Measurements from ENCODE around the gene OR2A12.
"Not testable (repeated sequence)": the region's sequence is repeated elsewhere in the genome, so short reads cannot be mapped to it uniquely, and the experiment has no call there.

OR2A12 gene

GRCh38 chr7:144085978-144086377, at the start of gene OR2A12:
Gene OR2A12, plus strand, starts transcription at chr7:144086278. Its CDS starts 8,830 bp downstream, at chr7:144095108.
- DNase-seq: no peak

- DNase-seq: no peak
Measured at GRCh38 chr7:144036302-144036885, 49.7 kb upstream of the OR2A12 start.

- no peak for DNase-seq
Measured at GRCh38 chr7:144037414-144038035, 48.6 kb upstream of the OR2A12 start.

- no peak for DNase-seq
Measured at GRCh38 chr7:144038887-144039286, 47.2 kb upstream of the OR2A12 start.

- no peak for DNase-seq
Measured at GRCh38 chr7:144048648-144049047, 37.4 kb upstream of the OR2A12 start, which contains the start of gene OR2A5. Gene OR2A5, plus strand, starts transcription at chr7:144048948. Its CDS starts 1,454 bp downstream, at chr7:144050402.

- DNase-seq: no peak
Measured at GRCh38 chr7:144049491-144049890, 36.6 kb upstream of the OR2A12 start.

GRCh38 chr7:144050093-144050492, 36.0 kb upstream of the OR2A12 start:
- DNase-seq: no peak

GRCh38 chr7:144050884-144051283, 35.2 kb upstream of the OR2A12 start:
- not testable (repeated sequence) for DNase-seq

- no peak for DNase-seq
Measured at GRCh38 chr7:144057954-144058353, 28.1 kb upstream of the OR2A12 start.

GRCh38 chr7:144063710-144064109, 22.4 kb upstream of the OR2A12 start:
- no peak for DNase-seq

- no peak for DNase-seq
Measured at GRCh38 chr7:144069511-144069910, 16.6 kb upstream of the OR2A12 start, which contains the start of gene OR2A25. Gene OR2A25, plus strand, starts transcription at chr7:144069811. Its CDS starts 4,409 bp downstream, at chr7:144074220.

- no peak for DNase-seq
Measured at GRCh38 chr7:144069953-144070352, 16.1 kb upstream of the OR2A12 start.

GRCh38 chr7:144074374-144074773, 11.7 kb upstream of the OR2A12 start:
- no peak for DNase-seq

GRCh38 chr7:144086730-144087129, 652 bp downstream of the OR2A12 start:
- no peak for DNase-seq

- DNase-seq: no peak
Measured at GRCh38 chr7:144087230-144087629, 1.2 kb downstream of the OR2A12 start.

- DNase-seq: no peak
Measured at GRCh38 chr7:144090667-144091066, 4.6 kb downstream of the OR2A12 start.

- DNase-seq: no peak
Measured at GRCh38 chr7:144098776-144099175, 12.7 kb downstream of the OR2A12 start.

- no peak for DNase-seq
Measured at GRCh38 chr7:144100607-144101006, 14.5 kb downstream of the OR2A12 start.

GRCh38 chr7:144102041-144102440, 16.0 kb downstream of the OR2A12 start:
- DNase-seq: no peak

- DNase-seq: no peak
Measured at GRCh38 chr7:144105211-144105610, 19.1 kb downstream of the OR2A12 start.

- DNase-seq: no peak
Measured at GRCh38 chr7:144109283-144109682, 23.2 kb downstream of the OR2A12 start, which contains the start of gene OR2A2. Gene OR2A2, plus strand, starts transcription at chr7:144109583. Its CDS starts 0 bp downstream, at chr7:144109583.

- DNase-seq: no peak
Measured at GRCh38 chr7:144110272-144110671, 24.2 kb downstream of the OR2A12 start.

- DNase-seq: no peak
Measured at GRCh38 chr7:144113651-144114050, 27.6 kb downstream of the OR2A12 start.

- no peak for DNase-seq
Measured at GRCh38 chr7:144118341-144118740, 32.3 kb downstream of the OR2A12 start.

- no peak for DNase-seq
Measured at GRCh38 chr7:144122876-144123275, 36.8 kb downstream of the OR2A12 start, which contains the start of gene OR2A14. Gene OR2A14, plus strand, starts transcription at chr7:144123176. Its CDS starts 5,937 bp downstream, at chr7:144129113.

All from CD4-positive, alpha-beta T cell treated with Interleukin-15 for 1 hour (primary cell).